GM21390 (cell line): ENCODE data around the gene EPYC.

ENCODE experiments used
- ATAC-seq: cut with Tn5 transposase; IDR thresholded peaks from one replicate; pipeline ENCODE4 v1.9.1; 2021; ENCODE audit not compliant: unreplicated experiment

The EPYC gene

GRCh38 chr12:90915353-90915752 is 89.4 kb downstream of the EPYC start:
- ATAC-seq = no peak
